NCI-H1436 (cell line): Measurements from ENCODE around the gene SNX11.

Source experiments
- DNase-seq: peaks from one replicate; lab custom pipeline; 2025; lab: John Stamatoyannopoulos, UW

SNX11 gene

DNA sequence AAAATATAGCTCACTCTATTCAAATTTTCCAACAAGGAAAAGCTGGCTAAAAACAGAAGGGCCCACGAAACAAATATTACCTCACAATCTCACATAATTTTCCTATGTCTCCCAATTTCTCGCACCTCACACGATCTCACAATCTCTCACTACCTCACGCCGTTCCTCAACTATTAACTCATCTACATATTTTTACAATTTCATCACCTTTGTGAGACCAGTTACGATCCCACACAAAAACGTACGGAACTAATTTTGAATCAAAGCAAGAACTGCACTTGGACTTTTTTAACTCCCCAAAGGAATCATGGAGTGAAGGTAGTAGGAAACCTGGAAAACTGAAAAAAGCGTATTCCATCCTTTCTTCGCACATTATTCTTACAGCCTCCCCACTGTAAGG, 7.4 kb upstream of the SNX11 start:
- no peak for DNase-seq

DNA sequence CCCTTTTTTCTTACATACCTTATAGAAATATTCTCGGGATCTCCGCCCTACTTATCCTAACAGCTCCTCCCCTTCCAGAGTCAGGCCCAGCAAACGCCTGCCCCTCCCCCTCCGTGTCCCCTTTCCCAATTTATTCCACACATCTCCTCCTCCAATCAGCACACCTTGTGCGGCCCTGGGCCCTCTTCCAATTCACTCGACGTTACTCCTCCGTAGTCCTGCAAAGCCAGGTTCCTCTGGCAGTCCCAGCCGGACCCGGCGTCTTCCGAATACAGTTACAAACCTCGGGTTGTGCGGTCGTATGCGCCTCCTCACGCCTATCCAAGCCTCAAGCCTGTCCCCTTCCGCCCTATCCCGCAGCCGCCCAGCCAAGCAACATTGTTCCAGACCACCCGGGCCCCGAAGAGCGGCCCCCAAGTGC, 7.0 kb upstream of the SNX11 start:
- DNase-seq = peak; percentile 65

DNA sequence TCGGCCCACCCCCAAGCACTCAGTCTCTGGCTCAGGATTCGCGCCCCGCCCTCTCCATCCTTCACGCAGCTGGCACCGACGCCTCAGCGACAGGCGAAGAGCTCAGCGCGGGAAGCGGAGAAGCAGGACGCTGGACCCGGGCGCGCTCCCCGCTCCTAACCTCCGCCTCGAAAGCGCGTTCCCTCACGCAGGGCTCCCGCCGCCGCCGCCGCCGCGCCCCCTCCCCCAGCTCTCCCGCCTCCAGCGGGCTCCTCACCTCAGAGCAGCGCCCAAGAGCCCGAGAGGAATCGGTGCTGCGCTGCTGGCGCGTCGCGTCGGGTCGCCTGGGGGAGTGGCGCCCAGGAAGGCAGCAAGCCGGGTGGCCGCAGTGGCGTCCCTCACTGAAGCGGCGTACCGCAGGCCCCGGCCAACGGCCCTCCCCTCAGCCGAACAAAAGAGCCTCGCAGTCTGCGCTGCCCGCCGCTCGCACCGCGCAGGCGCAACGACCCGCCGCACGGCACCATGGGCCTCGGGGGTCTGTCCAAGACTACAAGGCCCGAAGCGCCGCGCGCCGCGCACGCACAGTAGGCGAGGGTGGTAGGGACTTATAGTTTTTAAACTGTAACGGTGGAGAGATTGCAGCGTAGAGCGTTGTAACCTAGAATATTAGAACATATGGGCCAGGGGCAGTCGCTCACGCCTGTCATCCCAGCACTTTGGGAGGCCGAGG, 6.4 kb upstream of the SNX11 start, which contains the start of gene CBX1:
Gene CBX1, minus strand, starts transcription at position 467 of the 709 bp plus-strand sequence. CDS start 24,474 bp downstream, outside the sequence.
- peak; percentile 97 for DNase-seq

DNA sequence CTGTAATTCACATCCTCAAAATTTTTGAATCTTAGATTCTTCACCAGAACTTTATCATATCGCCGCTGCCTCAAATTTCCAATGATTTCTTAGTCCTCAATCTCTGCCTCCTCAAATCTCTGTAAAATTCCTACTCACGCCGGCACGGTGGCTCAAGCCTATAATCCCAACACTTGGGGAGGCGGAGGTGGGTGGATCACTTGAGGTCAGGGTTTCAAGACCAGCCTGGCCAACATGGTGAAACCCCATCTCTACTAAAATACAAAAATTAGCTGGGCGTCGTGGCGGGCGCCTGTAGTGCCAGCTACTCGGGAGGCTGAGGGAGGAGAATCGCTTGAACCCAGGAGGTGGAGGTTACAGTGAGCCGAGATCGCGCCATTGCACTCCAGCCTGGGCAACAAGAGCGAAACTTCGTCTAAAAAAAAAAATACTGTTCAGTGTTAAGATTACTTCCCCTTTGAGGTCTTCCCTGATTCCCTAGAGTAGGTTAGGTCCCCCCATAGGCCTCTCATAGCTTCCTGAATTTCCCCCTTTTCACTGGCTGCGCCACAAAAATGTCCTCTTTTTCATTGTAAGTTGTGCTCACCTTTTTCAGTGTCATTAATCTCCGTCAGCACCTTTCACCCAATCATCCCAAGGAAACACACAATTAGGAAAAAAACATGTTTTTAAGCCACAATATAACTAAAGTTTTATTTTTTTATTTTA, 5.4 kb upstream of the SNX11 start:
- DNase-seq = no peak

DNA sequence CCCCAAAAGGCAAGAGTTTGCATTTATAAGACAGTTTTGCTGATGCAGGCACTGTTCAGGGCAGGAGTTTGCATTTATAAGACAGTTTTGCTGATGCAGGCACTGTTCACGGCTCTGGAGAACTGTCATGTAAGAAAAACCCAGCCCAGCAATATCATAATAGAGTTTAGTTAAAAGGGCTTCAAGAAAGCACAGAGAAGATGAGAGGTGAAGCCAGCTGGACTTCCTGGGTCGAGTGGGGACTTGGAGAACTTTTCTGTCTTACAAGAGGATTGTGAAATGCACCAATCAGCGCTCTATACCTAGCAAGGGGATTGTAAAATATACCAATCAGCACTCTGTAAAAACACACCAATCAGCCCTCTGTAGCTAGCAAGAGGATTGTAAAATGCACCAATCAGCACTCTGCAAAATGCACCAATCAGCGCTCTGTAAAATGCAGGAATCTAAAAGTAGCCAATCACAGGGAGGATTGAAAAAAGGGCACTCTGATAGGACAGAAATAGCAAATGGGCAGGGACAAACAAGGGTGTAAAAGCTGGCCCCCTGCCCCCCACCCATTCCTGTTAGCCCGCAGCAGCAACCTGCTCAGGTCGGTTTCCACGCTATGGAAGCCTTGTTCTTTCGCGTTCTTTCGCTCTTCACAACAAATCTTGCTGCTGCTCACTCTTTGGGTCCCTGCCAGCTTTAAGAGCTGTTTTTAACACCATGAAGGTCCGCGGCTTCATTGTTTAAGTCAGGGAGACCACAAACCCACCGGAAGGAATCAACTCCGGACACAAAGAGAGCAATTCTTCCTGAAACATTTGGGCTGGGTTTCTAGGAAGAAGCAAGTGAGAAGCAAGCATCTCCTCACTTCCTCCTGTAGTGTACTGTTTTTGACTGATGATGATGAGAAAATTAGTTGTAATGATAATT, 4.5 kb upstream of the SNX11 start:
- DNase-seq = no peak

DNA sequence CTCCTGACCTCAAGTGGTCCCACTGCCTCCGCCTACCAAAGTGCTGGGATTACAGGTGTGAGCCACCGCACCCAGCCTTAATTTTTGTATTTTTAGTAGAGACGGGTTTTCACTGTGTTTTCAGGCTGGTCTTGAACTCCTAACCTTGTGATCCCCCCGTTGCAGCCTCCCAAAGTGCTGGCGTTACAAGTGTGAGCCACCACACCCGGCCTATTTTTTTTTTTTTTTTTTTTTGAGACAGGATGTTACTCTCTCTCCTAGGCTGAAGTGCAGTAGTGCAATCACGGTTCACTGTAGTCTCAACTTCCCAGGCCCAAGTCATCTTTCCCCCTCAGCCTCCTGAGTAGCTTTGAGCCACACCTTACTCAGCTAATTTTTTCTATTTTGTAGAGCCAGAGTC, 3.1 kb upstream of the SNX11 start:
- DNase-seq = no peak

DNA sequence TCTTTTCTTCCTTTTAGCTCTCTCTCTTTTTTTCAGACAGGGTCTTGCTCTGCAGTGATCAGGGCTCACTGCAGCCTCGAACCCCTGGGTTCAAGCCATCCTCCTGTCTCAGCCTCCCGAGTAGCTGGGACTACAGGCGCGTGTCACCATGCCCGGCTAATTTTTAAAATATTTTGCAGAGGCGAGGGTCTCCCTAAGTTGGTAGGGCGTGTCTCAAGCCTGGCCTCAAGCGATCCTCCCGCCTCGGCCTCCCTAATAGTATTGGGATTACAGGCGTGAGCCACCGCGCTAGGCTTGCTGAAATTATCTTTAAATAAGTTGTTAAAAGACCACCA, 797 bp upstream of the SNX11 start:
- no peak for DNase-seq

DNA sequence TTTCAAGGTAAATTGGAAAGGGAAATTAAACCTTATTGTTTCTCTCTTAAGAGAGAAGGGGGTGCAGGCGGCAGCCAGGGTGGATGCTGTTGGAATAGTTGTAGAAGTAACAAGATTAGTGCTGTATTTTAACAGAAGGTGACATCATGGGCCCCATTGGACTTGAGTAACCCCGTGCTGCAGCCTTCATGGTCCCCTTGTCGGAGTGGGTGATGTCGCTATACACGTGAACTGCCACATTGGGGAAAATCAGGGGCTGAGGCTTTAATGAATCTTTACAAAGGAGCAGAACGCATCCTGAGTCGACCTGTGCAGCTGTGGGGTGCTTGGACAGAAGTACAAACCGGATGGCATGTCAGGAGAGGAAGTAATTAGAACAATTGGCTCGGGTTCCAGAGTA, 3.2 kb downstream of the SNX11 start:
- no peak for DNase-seq

DNA sequence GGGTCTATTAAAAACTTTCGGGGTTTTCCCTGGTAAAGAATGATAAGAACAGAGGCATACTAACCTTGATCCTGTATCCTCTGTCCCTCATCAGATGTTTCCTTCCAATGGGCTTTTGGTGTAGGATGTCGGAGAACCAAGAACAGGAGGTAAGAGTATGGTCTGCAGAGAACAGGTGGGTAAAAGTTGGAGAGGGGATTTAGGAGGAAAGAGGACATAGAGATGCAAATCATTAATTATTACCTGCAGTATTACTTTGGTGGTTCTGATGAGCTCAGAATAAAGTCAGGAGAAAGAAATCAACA, 4.3 kb downstream of the SNX11 start:
- no peak for DNase-seq

DNA sequence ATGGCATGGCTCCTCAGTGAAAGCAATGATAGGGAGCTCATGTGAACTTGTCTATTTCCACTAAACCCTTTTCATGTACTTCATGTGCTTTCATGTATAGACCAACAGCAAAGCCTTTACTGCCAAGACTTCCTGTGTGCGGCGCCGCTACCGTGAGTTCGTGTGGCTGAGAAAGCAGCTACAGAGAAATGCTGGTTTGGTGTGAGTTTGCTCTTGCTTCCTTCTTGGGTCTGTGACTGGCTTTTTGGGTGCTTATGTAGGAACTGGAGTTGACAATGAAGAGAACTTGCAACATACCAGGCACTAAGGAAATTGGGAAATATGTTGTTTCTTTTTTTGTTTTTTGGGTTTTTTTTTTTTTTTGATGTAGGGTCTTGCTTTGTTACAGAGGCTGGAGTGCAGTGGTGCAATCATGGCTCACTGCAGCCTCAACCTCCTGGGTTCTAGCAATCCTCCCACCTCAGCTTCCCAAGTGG, 5.7 kb downstream of the SNX11 start:
- DNase-seq = no peak

DNA sequence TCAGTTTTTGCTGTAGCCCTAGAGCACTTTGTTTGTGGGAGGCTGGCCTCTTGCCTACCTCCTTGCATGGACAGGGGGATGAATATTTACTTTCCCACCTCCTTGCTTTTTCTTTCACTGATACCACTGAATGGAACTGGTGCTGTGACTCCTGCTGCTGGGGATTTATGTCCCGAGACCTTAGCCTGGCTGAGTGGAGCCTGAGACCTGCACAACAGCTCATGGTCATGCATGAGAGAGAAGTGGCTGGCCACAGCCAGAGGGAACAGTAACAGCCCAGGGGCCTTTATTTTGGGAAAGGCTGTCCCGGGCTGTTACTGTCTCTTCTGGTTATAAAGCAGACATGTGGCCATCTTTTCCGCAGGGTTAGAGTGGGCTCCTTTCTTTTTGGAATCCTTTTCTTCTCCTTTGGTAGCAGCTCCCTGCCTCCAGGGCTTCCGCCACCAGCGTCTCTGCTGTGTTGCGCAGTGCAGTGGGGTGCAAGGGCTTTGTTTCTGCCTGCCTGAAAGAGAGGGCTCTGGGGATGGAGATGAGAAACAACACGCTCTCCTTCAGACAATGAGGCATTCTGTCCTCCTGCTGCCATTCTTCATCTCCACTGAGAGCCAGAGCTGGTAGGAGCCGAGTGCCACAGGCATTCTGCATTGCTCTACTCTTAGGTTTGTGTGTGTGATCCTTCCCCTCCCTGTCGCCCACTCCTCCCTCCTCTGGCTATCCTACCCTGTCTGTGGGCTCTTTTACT, 14.5 kb downstream of the SNX11 start:
- DNase-seq = no peak

DNA sequence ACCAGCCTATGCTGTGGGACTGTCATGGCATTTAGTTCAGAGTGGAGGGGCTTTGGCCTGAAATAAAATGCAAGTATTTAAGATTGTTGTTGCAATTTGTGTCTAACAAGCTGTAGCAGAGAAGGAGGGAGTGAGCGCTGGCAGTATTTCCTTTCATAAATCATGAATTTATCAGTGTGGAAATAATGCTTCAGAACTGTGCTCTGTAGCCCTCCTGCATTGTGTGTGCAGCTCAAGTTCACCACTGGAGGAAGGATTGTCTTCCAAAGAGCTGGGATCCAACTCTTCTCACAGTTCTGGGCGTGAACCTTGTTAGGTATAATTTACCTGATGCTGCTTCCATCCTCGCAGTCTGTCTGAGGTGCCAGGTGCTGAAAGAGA, 15.1 kb downstream of the SNX11 start:
- no peak for DNase-seq

DNA sequence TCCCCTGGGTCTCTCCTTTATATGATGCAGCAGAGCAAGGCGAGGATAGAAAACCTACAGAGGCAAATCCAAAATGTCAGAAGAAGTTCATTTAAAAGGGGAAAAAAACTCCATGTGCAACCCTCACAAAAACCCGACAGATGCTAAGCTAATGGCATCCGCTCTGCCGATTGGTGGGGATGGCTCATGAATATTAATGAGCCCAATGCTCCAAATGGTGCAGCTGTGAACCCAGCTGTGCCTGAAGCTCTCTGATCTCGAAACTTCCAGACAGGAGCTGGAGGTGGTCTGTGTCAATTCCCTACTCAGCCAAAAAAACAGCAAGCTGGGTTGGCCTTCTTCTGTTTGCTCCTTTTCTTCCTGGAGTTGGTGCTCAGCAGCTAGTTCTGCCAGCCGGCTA, 15.5 kb downstream of the SNX11 start:
- no peak for DNase-seq

DNA sequence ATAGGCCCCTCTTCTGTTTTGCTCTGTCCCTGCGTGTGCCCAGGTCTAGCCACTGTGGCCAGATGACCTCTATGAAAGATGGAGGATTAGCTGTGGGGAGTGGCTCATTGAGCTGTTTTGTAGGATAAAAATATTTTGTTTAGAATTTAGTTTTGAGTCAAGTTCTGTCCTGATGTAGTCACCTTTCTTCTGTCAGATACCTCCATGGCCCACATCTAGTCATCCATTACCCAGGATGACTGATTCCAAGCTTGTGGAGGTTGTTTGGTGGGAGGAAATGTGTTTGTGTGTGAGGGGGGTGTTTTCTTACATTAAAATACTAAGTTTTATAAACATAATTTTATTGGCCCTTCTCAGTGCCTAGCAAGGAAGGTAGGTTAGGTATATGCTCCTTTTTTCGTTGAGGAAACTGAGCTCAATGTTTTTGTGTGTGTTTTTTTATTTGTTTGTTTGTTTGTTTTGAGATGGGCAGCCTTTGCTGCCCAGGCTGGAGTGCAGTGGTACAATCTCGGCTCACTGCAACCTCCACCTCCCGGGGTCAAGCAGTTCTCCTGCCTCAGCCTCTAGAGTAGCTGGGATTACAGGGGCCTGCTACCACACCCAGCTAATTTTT, 16.3 kb downstream of the SNX11 start:
- no peak for DNase-seq

DNA sequence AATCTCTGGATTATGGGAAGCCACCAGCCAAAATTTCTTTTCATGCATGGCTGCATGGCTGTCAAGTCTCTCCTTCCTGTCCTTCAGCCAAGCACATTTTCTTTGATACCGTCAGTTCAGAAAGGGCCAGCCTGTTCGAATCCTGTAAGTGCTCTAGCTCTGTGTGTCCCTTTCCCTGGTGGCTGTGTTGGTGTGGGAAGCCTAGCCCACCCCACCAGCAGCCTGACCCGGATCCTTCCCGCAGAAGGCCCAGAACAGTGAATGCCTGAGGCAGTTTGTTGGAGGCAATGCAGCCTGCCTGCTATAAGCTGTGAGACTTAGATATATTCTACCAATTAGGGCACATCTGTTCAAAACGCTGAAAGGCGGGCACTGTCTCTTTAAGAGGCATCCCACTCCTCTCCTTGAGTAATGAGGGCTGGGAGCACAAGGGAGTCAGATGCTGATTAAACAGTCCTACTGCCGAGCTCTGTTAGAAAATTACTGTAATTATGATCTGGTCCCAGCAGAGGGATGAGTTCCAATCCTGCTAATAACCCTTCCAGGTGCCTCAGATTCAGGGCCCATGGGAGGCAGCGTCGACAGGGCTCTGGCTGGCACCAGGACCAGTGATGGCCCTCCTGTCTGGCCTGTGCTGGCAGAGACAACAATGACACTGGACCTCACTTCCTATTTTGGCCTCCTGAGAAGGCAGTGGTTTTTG, 18.4 kb downstream of the SNX11 start:
- DNase-seq = peak; percentile 61

DNA sequence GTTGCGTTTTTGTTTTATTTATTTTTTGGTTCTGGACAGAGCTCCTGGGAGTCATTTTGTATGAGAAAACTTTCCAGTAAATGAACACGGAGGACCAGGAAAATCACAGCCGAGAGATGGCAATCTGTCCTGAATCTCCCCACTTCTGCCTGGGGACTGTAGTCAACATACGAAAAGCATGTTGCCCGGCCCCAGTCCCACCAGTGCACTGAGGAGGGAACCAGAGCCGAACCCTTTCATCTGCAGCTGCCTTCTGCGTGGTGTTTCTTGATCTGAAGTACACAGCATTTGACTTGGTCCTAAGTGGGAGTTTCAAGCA, 18.9 kb downstream of the SNX11 start:
- no peak for DNase-seq

DNA sequence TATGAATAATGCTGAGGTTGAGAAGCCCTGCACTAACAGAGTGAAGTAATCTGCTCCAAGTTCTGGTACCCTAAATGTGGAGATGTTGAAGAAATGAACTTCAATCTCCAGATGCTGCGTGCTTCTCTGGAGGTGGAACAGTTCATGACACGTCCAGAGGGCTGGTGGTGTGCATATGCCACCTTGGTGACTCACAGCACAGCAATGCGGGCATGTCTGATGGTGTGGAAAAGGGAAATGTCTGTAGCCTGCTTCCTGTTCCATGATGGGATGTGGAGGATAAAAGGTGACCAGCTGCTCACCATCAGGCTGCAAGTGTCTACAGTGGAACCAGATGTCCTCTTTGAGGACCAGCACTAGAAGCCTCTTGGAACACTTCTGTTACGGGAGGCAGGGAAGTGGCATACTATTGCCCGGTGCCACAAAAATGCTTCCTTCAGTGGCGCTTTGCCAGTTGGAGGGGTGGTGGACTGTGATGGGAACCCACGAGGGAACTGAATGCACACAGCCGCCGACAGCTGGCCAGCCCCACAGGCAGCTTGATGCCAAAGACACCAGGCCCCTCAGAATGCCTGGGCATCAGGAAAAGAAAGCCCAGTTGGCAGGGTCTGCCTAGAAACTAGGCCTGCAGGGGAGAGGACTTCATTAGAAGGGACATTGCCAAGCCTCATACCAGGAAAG, 19.9 kb downstream of the SNX11 start:
- DNase-seq = no peak

DNA sequence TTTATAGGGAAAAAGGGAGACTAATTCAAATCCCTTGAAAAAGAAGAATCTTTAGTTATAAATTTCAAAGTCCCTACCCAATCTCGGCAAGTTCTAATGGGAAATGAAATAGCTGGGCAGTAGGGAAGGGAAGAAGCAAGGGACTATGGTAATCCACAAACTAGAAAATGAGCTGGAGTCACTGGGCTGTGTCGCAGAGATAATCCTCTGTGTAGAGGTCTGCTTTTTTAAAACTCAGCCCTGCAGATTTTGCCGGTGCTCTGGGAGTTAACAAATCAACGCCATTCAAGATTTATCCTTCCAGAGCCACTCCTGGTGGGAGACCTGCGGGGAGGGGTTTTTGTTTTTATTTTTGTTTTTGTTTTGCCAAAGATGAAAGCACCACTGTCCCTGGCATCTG, 20.8 kb downstream of the SNX11 start:
- DNase-seq = no peak

DNA sequence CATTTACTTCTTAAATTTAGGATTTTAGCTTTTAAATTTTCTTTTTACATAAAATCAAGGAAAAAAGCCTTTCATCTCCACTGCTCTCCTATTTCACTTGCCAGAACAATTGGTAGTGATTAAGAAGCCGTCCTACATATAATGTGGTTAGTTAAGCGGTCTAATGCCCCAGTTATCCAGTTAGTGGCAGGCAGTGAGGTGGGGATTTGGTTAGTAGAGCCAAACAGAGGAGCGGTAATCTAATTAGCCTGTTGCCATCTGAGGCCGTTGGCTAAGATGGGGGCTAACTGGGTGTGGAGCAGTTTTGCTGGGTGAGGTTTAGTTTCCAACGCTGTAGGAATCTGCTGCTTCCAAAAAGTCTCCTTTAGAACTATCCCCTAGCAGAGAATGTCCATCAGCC, 22.4 kb downstream of the SNX11 start:
- no peak for DNase-seq

DNA sequence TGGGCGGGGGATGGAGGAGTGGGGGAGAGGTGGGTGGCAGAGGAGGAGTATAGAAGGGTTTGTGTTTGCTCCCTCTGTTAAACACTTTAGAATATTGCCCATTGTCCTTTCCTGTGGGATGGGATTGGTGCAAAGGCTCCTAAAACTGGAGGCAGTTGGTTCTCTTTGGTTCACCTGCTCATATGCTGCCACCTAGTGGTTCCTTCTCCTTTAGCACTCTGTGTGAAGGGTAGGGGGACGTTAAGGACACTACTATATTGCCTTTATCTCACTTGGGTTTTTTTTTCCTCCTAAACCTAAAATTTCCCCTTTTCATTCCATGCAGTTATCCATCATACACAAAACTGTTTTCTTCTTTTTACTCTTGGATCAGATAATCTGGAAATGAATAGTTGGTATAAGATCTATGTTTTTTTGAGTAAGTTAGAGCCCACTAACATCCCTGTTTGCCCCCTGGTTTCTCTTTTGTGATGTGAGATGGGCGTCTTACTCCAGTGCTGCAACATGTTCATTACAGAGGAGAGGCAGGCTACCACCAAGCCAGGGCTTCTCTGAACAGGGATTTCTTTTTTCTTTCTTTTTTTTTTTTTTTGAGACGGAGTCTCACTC, 23.8 kb downstream of the SNX11 start:
- DNase-seq = peak; percentile 86
